HG03066 (cell line): ENCODE data around the gene PALLD.

Experiments
- ATAC-seq: cut with Tn5 transposase; IDR thresholded peaks from one replicate; pipeline ENCODE4 v1.9.1; 2021; ENCODE audit warnings: low read depth; ENCODE audit not compliant: unreplicated experiment

The PALLD gene

DNA sequence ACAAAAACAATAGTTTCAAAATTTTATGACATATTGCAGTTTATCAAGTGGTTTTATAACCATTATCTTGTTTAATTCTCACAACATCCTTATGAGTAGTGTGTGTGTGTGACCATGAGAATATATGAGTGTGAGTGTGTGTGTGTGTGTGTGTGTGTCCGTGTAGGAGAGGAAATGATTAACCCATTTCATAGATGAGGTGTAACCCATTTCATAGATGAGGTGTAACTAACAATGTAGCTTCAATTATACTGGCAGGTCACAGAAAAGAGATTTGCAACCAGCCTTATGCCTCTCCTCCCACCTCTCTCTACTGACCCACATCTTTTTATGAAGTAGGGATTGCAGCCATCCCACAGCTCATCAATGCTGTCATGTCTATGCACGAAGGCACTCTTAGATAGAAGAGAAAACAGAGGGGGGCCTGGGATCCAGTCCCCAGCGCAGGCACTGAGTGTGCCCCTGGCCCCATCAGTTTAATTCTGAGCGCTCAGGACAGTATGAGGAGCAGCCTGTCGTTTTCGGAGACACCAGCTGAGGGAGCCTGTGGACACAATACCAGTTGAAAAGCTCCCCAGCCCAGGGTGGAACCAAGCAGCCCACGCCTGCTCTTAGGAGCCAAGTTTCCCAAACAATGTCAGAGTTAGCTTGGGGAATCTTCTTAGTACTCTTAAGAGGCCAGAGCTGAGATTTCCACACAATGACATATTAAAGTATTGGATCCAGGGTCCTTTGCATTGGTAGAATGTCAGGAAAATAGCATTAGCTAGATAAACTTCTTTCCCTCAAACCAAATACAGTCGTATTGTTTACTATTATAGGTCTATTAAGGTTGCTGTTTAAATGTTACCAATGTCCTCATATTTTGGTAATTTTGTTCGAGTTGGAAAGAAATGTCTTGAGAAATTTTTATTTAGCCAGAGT lies 88.6 kb downstream of the PALLD start:
- ATAC-seq: peak; percentile 81

DNA sequence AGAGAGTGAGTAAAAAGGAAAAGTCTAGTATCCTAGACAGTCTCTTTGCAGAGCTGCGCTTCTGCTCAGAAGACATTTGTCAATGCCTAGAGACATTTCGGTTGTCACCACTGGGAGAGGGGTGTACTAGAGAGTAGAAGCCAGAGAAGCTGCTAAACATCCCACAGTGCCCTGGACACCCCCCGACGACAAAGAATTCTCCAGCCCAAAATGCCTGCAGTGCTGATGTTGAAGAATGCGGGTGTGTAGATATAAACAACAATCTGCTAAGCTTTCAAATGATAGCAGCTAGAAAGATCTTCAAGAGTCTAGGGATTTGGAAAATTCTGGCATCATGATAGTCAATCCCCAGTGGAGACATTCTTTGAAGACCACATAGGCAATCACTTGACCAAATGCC lies 90.1 kb downstream of the PALLD start:
- ATAC-seq: no peak

GRCh38 chr4:168587411-168588125 lies 90.7 kb downstream of the PALLD start:
- no peak for ATAC-seq

DNA sequence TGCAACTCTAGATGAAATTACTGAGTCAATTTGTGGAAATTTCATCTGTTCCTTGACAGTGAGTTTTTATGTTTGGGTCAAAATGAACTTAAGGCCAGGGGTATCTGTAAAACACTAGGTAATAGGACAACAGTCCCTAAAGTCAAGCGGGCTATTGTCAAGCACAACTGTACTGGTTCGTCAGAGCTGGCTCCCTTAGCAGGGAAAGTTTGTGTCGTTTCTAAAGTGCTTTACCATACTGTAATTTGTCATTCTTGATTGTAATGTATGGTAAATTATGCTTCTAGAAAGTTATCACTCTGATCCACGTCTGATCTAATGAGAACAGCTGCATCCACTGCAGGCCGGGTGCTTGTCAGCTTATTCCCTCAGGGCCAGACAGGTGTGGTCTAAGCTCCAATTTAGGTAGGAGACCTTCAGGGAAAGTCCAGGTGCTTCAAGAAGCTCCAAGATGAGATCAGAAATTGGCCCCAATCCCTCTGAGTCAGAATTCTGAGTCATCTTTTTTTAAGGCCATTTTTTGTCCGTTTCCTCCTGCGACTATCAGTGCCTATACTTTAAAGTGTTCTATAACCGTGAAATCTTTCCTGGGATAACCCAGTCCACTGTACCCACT lies 92.2 kb downstream of the PALLD start:
- no peak for ATAC-seq

DNA sequence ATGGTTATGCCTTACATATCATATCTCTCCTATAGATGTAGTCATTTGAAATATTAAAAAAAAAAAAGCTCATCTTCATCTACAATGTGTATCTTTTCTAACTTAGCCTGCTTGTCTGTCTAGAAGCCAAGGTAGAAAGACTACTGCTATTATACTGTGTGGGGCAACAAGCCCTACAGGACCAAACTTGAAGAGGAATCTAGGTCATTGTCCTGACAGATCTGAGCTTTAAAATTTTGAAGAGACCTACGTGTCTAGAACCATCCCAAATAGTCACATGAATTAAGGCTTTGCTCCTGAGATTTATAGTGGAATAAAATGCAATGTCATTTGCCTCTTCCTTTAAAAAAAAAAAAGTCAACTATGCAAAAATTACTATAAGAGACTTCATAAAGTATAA lies 95.8 kb downstream of the PALLD start:
- ATAC-seq: no peak

GRCh38 chr4:168593399-168593798 lies 96.5 kb downstream of the PALLD start:
- no peak for ATAC-seq

DNA sequence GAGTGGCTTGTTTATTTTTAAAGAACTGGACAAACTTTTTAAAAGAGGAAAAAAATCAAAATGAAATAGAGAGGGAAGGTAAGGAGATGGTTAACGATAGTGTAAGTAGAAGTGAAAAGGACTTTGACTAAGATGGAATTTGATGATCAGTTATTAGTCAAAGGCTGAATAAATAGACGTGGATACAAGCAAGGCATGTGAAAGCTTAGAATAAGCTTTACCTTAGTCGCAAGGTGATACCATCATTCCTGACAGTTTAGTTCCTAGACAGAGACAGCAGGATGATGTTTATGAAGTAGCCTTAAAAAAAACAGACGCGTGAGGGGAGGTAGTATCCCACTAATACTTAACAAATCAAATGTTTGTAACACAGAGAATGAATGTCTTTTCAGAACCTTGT lies 97.3 kb downstream of the PALLD start:
- ATAC-seq: no peak

DNA sequence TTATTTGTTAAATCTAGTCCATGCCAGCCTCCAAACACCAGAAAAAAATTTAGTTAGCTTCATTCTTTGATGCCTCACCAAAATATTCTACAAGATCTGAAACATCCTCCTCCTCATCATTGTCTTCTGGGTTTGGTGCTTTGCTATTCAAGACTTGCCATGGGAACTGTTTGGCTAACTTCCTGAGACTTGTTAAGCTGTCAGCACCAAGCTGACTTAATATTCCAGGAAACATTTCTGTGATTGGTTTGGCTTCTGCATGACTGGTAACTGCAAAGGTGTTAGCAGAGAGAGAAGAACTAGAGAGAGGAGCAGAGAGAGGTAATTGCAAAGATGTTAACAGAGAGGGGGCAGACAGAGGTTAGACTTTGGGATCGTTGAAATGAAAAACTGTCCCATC lies 101.3 kb downstream of the PALLD start:
- ATAC-seq: no peak

DNA sequence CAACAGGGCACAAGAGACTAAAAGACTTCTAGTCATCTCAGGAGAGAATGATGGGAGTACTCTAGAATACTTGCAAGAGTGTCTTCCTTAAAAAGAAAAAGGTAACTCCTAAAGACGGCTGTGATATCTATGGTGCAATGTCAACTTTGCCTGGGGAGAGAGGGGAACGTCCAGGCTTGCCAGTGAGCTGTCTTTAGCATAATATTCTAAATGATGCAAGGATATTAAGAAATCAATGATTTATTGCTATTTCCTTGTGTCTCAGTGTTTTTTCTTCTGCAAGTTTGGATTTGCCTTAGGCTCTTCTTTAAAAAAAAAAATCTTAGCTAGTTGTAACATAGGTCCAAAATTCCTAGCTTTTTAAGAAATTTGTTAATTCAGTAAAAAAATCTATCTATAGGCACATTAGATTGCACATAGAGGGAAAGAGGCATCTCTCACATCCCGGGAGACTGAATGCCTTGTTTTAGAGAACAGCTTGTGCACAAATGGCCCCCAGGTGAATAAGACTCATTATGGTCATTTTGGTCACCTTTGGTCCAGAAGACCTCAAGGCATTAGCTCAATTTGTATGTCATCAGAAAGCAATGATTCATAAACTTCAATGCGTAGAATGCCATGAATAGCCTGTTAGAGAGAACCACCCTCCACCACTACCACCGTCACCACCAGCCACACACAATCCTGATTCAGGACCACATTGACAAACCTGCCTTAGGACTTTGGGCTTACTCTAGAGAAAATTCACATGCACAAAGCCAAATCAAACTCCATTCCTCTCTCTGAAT lies 104.1 kb downstream of the PALLD start:
- no peak for ATAC-seq

DNA sequence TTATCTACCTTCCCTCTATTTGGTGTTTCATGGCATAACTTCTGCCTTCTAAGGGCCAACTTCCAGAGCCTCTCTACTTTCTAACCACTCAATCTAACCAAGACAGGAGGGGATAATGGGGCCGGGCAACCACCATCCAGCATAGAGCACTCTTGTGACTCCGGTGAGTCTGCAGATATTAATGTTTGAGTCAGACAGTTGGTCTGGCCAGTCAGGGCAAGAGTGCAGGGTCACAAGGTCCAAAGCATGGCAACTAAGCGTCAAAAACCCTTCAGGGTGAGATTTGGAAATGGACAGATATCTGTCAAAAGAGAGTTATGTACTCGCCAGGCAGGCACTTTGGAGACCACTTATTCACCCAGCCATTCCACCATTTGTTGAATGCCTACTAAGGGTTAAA lies 105.0 kb downstream of the PALLD start:
- no peak for ATAC-seq

GRCh38 chr4:168604496-168605373 lies 107.9 kb downstream of the PALLD start:
- ATAC-seq: no peak

GRCh38 chr4:168605411-168605810 lies 108.6 kb downstream of the PALLD start:
- ATAC-seq: no peak

DNA sequence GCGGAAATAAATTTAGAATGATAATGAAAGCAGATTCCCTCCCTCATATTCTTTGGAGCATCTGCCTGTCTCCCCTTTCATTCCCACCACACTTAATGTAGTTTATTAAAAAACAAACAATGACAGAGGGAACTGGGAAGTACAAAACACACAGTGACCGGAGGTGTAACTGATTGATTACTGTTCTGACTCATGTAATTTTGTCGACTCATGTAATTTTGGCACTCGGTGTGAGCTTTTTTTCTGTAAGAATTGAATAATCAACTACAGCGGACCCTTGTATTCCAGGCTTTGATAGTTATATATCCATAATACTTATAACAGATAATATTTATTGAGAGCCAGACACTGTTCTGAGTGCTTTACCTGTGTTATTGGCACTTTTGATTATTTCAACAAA lies 110.4 kb downstream of the PALLD start:
- ATAC-seq: no peak

DNA sequence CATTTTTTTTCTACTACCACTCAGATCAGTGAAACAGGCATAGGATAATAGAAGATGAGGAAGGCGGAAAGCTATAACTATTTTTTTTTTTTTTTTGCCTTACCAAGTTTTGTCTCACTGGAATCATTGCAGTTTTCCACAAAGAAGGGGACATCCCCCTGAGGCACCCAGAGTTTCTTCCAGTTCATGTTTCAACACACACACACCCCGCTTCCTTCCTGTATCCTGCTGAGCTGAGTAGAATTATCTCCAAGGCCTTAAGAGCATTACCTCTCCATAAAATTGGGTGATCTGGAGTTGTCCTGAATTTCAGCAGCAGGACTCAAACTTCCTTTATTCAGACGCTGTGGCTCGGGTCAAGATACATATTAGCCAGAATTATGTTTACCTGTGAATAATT lies 111.9 kb downstream of the PALLD start:
- no peak for ATAC-seq

DNA sequence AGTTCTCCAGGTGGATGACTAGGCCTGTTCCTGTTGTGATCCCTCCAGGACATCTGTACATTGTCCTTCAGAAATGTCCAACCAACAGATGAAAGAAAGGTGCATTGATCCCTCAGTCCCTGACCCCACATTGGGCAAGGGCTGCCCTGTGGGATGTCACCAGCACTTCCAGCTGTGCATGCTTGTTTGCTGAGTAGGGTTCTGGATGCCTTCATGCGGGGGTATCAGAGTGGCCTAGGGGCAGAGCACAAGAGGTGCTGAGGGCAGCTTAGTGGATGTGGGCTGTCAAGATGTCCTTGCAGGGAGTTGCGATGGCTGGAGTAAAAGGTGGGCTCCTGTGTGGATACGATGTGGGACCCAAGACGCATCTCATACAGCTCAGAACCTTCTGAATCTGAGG lies 112.5 kb downstream of the PALLD start:
- ATAC-seq: no peak

- ATAC-seq: no peak
These were observed 114.2 kb downstream of the PALLD start for GRCh38 chr4:168610911-168611530.

DNA sequence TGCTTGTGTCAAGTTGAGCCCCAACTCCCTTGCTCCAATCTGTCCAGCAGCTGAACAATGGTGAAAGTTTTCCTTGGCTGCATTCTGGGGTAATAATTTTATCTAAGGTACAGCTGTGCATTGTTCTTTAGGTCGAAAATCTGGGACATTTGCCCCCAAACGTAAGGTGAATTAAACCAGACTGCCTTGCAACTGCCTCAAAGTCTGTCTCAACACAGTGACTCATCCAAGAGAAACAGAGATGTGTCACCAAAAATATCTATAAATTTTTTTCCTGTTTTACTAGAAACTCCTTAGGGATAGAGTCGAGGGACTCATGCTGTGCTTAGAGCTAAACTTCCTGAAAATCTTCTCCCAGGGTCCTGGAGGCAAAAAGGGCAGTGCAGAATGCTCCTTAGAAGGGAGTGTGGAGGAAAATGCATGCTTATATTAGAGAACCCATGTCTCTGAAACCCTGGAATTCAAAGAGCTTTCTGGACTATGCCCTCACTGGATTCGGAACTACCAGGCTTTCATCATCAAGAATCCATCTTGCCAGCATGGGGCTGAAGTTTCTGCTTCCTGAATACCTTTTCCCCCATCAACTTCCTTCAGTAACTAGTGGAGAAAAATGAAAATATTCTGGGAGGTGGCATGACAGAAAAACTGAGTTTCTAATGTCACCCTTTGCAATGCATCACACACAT lies 115.7 kb downstream of the PALLD start:
- no peak for ATAC-seq

DNA sequence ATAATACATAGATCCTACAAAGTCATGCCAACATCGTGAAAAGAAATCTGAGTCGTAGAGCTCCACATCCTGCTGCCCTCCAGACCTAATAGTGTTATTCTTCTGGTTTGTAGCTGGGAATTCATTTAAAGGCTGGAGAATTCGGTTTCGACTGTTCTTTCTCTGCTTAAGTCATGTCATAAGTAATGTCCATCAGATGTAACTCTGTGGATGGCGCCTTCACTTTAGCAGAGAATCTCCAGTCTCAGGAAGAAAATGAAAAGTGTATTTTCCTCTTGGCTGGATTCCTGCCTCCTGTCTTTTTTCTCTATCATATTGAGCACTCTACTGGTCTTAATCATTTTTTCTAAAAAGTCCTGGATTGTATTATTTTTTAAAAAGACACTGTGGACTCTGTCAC lies 117.0 kb downstream of the PALLD start:
- no peak for ATAC-seq
